RWPE2 (cell line): Measurements from ENCODE around the gene ZNF333.

Experiments
- ATAC-seq: fragments of 200-7000 bp; cut with Tn5 transposase; 3 replicates; pipeline ENCODE4 v1.9.1; 2021; ENCODE audit warnings: low read depth
- DNase-seq: peaks from one replicate; pipeline ENCODE4 v3.0.0-alpha.2; 2020; ENCODE audit warnings: low spot score
- H3K27ac ChIP-seq: fragments of 450-650 bp; 2 replicates; pipeline ENCODE4 v1.5.1; 2017; ENCODE audit warnings: mild to moderate bottlenecking; ENCODE audit not compliant: poor library complexity, severe bottlenecking
- H3K27me3 ChIP-seq: fragments of 250-450 bp; sonication (Bioruptor Pico); 2 replicates; pipeline ENCODE4 v1.5.1; 2021; ENCODE audit warnings: mild to moderate bottlenecking, moderate library complexity; ENCODE audit not compliant: insufficient read depth, poor library complexity, severe bottlenecking
- H3K36me3 ChIP-seq: fragments of 250-450 bp; sonication (Bioruptor Pico); 2 replicates; pipeline ENCODE4 v1.5.1; 2020; ENCODE audit warnings: low read depth, mild to moderate bottlenecking, moderate library complexity
- H3K4me1 ChIP-seq: fragments of 250-450 bp; sonication (Bioruptor Pico); 2 replicates; pipeline ENCODE4 v1.5.1; 2021; ENCODE audit warnings: mild to moderate bottlenecking, moderate library complexity; ENCODE audit not compliant: insufficient read depth, poor library complexity, severe bottlenecking
- H3K4me3 ChIP-seq: fragments of 250-450 bp; sonication (Bioruptor Pico); 2 replicates; pipeline ENCODE4 v1.5.1; 2021; ENCODE audit warnings: mild to moderate bottlenecking, moderate library complexity; ENCODE audit not compliant: severe bottlenecking
- H3K9me3 ChIP-seq: fragments of 250-450 bp; sonication (Bioruptor Pico); 2 replicates; pipeline ENCODE4 v1.5.1; 2021; ENCODE audit warnings: mild to moderate bottlenecking, moderate library complexity; ENCODE audit not compliant: severe bottlenecking
- CTCF ChIP-seq: fragments of 450-650 bp; IDR thresholded peaks from one replicate; pipeline ENCODE4 v1.5.1; 2017; ENCODE audit warnings: mild to moderate bottlenecking, moderate library complexity; ENCODE audit not compliant: poor library complexity, severe bottlenecking

The ZNF333 gene

DNA sequence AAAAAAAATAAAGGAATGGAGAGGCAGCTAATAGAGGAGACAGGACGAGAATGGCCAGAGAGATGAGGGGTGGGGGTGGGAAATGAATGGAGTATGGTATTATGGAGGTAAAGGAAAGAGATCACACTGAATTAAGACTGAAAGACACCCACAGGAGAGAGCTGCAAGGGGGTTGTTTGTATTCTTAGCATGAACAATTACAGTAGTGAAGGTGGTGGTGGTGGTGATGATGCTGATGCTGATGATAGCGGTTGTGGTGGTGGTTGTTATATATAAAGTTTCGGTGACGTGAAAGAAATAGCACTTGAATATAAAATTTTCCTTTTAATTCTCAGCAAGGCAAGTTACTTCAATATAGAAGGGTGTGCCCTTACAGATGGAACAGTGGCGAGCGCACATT is 12.4 kb upstream of the ZNF333 start:
- Histone ChIP-seq H3K9me3 (no peaks in the 10 kb centered on the region), H3K4me3 (no peak overlapping the region), H3K27me3 (no peaks in the 10 kb centered on the region), H3K27ac (no peak overlapping the region), H3K4me1 (no peaks in the 10 kb centered on the region), H3K36me3 (no peaks in the 10 kb centered on the region)
- DNase-seq (no peak), ATAC-seq (no peak)
- no peak for TF ChIP-seq CTCF

GRCh38 chr19:14678199-14678598 is 11.6 kb upstream of the ZNF333 start:
- no peaks in the 10 kb centered on the region for H3K9me3 ChIP-seq
- DNase-seq, result no peak
- H3K27ac ChIP-seq, result no peak overlapping the region
- TF ChIP-seq CTCF, result no peak
- no peak for ATAC-seq
- H3K4me3 ChIP-seq, result no peak overlapping the region
- H3K4me1 ChIP-seq, result no peaks in the 10 kb centered on the region
- no peaks in the 10 kb centered on the region for H3K36me3 ChIP-seq
- H3K27me3 ChIP-seq, result no peaks in the 10 kb centered on the region

GRCh38 chr19:14682084-14682483 is 7.8 kb upstream of the ZNF333 start:
- Histone ChIP-seq H3K9me3 (no peaks in the 10 kb centered on the region), H3K4me1 (no peaks in the 10 kb centered on the region), H3K27ac (no peak overlapping the region), H3K4me3 (no peak overlapping the region), H3K36me3 (no peaks in the 10 kb centered on the region), H3K27me3 (no peaks in the 10 kb centered on the region)
- no peak for TF ChIP-seq CTCF
- ATAC-seq, result no peak
- DNase-seq, result no peak

GRCh38 chr19:14683439-14683838 is 6.4 kb upstream of the ZNF333 start:
- no peak for TF ChIP-seq CTCF
- Histone ChIP-seq H3K4me3 (no peak overlapping the region), H3K36me3 (no peaks in the 10 kb centered on the region), H3K27ac (no peak overlapping the region), H3K27me3 (no peaks in the 10 kb centered on the region), H3K4me1 (no peaks in the 10 kb centered on the region), H3K9me3 (no peaks in the 10 kb centered on the region)
- no peak for DNase-seq
- ATAC-seq, result no peak

- H3K4me3 ChIP-seq, result no peak overlapping the region
- no peaks in the 10 kb centered on the region for H3K4me1 ChIP-seq
- DNase-seq, result no peak
- H3K27me3 ChIP-seq, result no peaks in the 10 kb centered on the region
- TF ChIP-seq CTCF, result peak; percentile 64
- H3K27ac ChIP-seq, result no peak overlapping the region
- no peaks in the 10 kb centered on the region for H3K9me3 ChIP-seq
- ATAC-seq, result no peak
- no peaks in the 10 kb centered on the region for H3K36me3 ChIP-seq
Observed at GRCh38 chr19:14686411-14686810, 3.4 kb upstream of the ZNF333 start.
